Measurements from ENCODE around the gene MALT1.
"Not testable (repeated sequence)": the region's sequence is repeated elsewhere in the genome, so short reads cannot be mapped to it uniquely, and the experiment has no call there.

- TF ChIP-seq POLR2A, CTCF (IDR thresholded peaks at IDR 0.05): not testable (repeated sequence)
Observed at GRCh38 chr18:58757351-58757750, 86.1 kb downstream of the MALT1 start.

Data from lower leg skin (tissue), 3 donors.